Transverse colon (tissue), 3 donors: ENCODE data around the gene NTRK3.

Source experiments
- POLR2A ChIP-seq: fragments of 450-650 bp; IDR thresholded peaks from one replicate; pipeline ENCODE4 v1.6.1; 2016; ENCODE audit warnings: antibody characterized with exemption, mild to moderate bottlenecking, moderate library complexity
- TF ChIP-seq, protein P1 (sequence below), 5 experiments: fragments of 200-600 bp in 3 of 5; fragments of 450-650 bp in 2 of 5; sonication (generic) in 3 of 5; IDR thresholded peaks; 1 replicate in 2 of 5; 2 replicates in 3 of 5; pipeline ENCODE4 v1.5.1; 2016 to 2017; ENCODE audit warnings: antibody characterized with exemption in 5 of 5, inconsistent platforms in 3 of 5, mild to moderate bottlenecking in 2 of 5, moderate library complexity in 1 of 5

DNA sequence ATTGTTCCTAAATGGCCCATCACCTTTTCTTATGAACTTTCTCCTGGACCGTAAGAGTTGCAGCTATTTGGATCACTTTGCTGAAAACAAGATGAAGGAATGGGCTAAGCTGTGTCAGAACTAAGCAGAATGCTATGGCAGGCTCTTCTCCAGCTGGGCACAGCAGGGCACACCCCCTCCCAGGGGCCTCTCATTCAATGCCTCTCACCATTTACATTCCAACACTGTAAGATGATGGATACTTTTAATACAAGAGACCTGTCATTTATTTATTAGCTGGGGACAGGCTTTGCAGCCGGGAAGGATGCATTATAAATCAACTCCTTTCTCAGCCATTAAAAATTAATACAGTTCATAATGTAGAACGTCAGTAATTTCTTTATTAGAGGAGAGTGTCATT, 240.1 kb downstream of the NTRK3 start:
- TF ChIP-seq, protein P1, sequence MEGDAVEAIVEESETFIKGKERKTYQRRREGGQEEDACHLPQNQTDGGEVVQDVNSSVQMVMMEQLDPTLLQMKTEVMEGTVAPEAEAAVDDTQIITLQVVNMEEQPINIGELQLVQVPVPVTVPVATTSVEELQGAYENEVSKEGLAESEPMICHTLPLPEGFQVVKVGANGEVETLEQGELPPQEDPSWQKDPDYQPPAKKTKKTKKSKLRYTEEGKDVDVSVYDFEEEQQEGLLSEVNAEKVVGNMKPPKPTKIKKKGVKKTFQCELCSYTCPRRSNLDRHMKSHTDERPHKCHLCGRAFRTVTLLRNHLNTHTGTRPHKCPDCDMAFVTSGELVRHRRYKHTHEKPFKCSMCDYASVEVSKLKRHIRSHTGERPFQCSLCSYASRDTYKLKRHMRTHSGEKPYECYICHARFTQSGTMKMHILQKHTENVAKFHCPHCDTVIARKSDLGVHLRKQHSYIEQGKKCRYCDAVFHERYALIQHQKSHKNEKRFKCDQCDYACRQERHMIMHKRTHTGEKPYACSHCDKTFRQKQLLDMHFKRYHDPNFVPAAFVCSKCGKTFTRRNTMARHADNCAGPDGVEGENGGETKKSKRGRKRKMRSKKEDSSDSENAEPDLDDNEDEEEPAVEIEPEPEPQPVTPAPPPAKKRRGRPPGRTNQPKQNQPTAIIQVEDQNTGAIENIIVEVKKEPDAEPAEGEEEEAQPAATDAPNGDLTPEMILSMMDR (IDR thresholded peaks at IDR 0.05), result no peak
- TF ChIP-seq POLR2A, result no peak
